Left cardiac atrium (tissue), 4 donors: Measurements from ENCODE around the gene MAGOHB. TPM values are rescaled to one million over a fixed set of nuclear protein-coding genes. Genes with fewer than 3 reads are reported as not detected.

Source experiments
- ATAC-seq, 2 donors: fragments of 200-7000 bp; cut with Tn5 transposase; one replicate each; pipeline ENCODE4 v1.9.1; 2020; ENCODE audit warnings: mild to moderate bottlenecking in 2 of 2, moderate library complexity in 2 of 2
- DNase-seq: peaks from one replicate; pipeline ENCODE4 v3.0.0-alpha.2; 2020
- intact Hi-C, 2 donors: fragments of 100-400 bp; cut with DNase I; formaldehyde crosslinking; loops; one replicate each; pipeline versions ENCODE4 v1.14.1 to v1.15.1; 2022 to 2023
- total RNA-seq, 2 donors: library from RNA; stranded (reverse); fragmentation: NEBNext Ultra II Directional; extraction: Animal tissue kit (Norgen Biotek cat#: 25700); gene quantifications; one replicate each; pipeline ENCODE4 v1.2.1, GENCODE V29; 2021
- donor health status: DM: no; HTN: yes; CAD: no.
- donor health status: DM: no; HTN: yes; CAD: no; lungs with severe emphysema.
- donor health status: DM: yes; HTN: yes; CAD: no.
- donor health status: Dilated cardiomyopathy.

MAGOHB gene
- total RNA-seq, 2 donors from 2014 or later: 13.6 to 18.4 TPM

- intact Hi-C loops: loop anchor here (2.0 to 5.0 kb wide), 4 partner anchors 230 to 410 kb away; no protein-coding TSS in a partner anchor
- ATAC-seq (no peak), DNase-seq (no peak)
Measured at GRCh38 chr12:10562306-10562933, 51.0 kb downstream of the MAGOHB start.

- DNase-seq (no peak), ATAC-seq (no peak)
- intact Hi-C loops: loop anchor here in 1 of 2 donors (2.0 kb wide), 1 partner anchor 322 kb away; no protein-coding TSS in a partner anchor
Measured at GRCh38 chr12:10559244-10559643, 54.2 kb downstream of the MAGOHB start.

GRCh38 chr12:10558789-10559188 lies 54.6 kb downstream of the MAGOHB start:
- intact Hi-C loops: loop anchor here in 1 of 2 donors (2.0 kb wide), 1 partner anchor 322 kb away; no protein-coding TSS in a partner anchor
- DNase-seq: no peak
- ATAC-seq: no peak

- ATAC-seq: no peak
- intact Hi-C loops: loop anchor here in 1 of 2 donors (2.0 kb wide), 1 partner anchor 322 kb away; no protein-coding TSS in a partner anchor
- DNase-seq: no peak
Measured at GRCh38 chr12:10558301-10558700, 55.1 kb downstream of the MAGOHB start.

GRCh38 chr12:10557766-10558165 lies 55.6 kb downstream of the MAGOHB start:
- intact Hi-C loops: loop anchor here in 1 of 2 donors (2.0 kb wide), 1 partner anchor 321 kb away; no protein-coding TSS in a partner anchor
- ATAC-seq (no peak), DNase-seq (no peak)

- ATAC-seq: no peak
- intact Hi-C loops: no loop called here
- DNase-seq: no peak
Measured at GRCh38 chr12:10557329-10557728, 56.1 kb downstream of the MAGOHB start.

- intact Hi-C loops: no loop called here
- no peak for ATAC-seq
- DNase-seq: no peak
Measured at GRCh38 chr12:10554756-10555481, 58.5 kb downstream of the MAGOHB start.

GRCh38 chr12:10554228-10554755 lies 59.1 kb downstream of the MAGOHB start:
- no peak for ATAC-seq
- DNase-seq: no peak
- intact Hi-C loops: no loop called here

Other genes with a start within 250 kb of the MAGOHB start
- 1 to 10 TPM in 1 of 2 donors, under 1 TPM in 1; 0.65 to 3.3 TPM for gene KLRK1, start 223.6 kb downstream of the MAGOHB start, total RNA-seq
- under 1 TPM in 1 of 2 donors, not detected in 1; 0.77 TPM for gene KLRC4, start 203.9 kb downstream of the MAGOHB start, total RNA-seq
- gene KLRC3, start 193.0 kb downstream of the MAGOHB start, total RNA-seq: not detected
- gene KLRC2, start 177.6 kb downstream of the MAGOHB start, total RNA-seq: not detected
- gene KLRC1, start 160.2 kb downstream of the MAGOHB start, total RNA-seq: under 1 TPM in 1 of 2 donors, not detected in 1; 0.27 TPM
- gene EIF2S3B, start 107.7 kb downstream of the MAGOHB start, total RNA-seq: under 1 TPM; 0.41 to 0.65 TPM
- gene STYK1, start 60.4 kb upstream of the MAGOHB start, total RNA-seq: under 1 TPM in 1 of 2 donors, not detected in 1; 0.12 TPM
- 100 to 1,000 TPM; 660 to 956 TPM for gene YBX3, start 109.7 kb upstream of the MAGOHB start, total RNA-seq
- not detected for gene TAS2R7, start 189.0 kb upstream of the MAGOHB start, total RNA-seq
- under 1 TPM in 1 of 2 donors, not detected in 1; 0.26 TPM for gene TAS2R8, start 193.7 kb upstream of the MAGOHB start, total RNA-seq
- gene TAS2R9, start 196.6 kb upstream of the MAGOHB start, total RNA-seq: not detected
- gene TAS2R10, start 212.7 kb upstream of the MAGOHB start, total RNA-seq: under 1 TPM in 1 of 2 donors, not detected in 1; 0.55 TPM
- 1 to 10 TPM in 1 of 2 donors, under 1 TPM in 1; 0.29 to 2.0 TPM for gene PRR4, start 235.9 kb upstream of the MAGOHB start, total RNA-seq